ENCODE results near the gene PTPN22. TPM values are rescaled to one million over a fixed set of nuclear protein-coding genes. Genes with fewer than 3 reads are reported as not detected.

The PTPN22 gene
- total RNA-seq, 2 donors from 2014 or later = 3.7 to 5.9 TPM

GRCh38 chr1:113784104-113784779 lies 87.3 kb downstream of the PTPN22 start:
- Histone ChIP-seq H3K4me1 (peaks cover 6% of the 10 kb centered on the region), H3K36me3 (no peaks in the 10 kb centered on the region), H3K27ac (peak overlapping the region; percentile 19), H3K9me3 (no peaks in the 10 kb centered on the region), H3K27me3 (no peaks in the 10 kb centered on the region), H3K4me3 (no peak overlapping the region), H3K9ac (ENCODE audit: low read depth in 2 of 2, low read length in 2 of 2) (no peak overlapping the region)
- TF ChIP-seq, protein P1, sequence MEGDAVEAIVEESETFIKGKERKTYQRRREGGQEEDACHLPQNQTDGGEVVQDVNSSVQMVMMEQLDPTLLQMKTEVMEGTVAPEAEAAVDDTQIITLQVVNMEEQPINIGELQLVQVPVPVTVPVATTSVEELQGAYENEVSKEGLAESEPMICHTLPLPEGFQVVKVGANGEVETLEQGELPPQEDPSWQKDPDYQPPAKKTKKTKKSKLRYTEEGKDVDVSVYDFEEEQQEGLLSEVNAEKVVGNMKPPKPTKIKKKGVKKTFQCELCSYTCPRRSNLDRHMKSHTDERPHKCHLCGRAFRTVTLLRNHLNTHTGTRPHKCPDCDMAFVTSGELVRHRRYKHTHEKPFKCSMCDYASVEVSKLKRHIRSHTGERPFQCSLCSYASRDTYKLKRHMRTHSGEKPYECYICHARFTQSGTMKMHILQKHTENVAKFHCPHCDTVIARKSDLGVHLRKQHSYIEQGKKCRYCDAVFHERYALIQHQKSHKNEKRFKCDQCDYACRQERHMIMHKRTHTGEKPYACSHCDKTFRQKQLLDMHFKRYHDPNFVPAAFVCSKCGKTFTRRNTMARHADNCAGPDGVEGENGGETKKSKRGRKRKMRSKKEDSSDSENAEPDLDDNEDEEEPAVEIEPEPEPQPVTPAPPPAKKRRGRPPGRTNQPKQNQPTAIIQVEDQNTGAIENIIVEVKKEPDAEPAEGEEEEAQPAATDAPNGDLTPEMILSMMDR (IDR thresholded peaks at IDR 0.05) = no peak
- intact Hi-C loops (cut with DNase I) = no loop called here
- no peak for DNase-seq

DNA sequence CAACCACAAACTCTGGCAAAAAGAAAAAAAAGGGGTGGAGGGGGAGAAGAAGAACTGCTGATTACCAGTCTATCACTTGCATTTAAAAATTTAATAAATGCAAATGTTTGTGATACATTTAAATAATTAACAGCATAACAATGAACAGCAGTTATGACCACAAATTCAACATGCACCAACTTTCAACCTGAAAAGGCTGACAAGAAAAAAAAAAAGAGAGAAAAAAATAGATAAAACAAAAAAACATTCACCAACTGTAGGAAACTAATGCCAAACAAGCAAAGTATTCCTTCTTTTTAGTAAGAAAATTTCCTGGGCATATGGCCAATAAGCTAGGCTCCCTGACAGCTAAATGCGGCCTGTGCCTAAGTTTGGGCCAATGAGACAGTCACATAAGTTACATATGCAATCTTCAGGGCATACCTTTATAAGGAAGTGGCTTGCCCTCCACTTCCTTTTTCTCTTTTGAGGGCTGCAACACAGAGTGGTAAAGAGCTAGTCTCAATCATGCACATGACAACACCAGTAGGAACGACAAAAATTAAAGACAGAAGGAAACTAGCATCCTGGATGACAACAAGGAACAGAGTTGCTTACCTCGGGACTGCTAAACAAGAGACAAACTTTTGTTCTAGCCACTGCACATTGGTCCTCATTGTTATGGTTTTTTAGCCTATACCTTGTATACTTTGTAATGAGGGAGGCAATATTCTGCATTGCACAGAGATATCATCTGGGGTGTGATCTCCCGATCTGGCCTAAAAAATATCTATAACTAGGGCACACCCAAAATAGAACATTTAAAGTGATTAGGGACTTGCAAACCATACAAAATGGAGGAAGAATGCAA lies 88.0 kb downstream of the PTPN22 start:
- H3K36me3 ChIP-seq = no peaks in the 10 kb centered on the region
- no peaks in the 10 kb centered on the region for H3K9me3 ChIP-seq
- H3K9ac ChIP-seq (ENCODE audit: low read depth in 2 of 2, low read length in 2 of 2) = no peak overlapping the region
- H3K4me3 ChIP-seq = no peak overlapping the region
- TF ChIP-seq, protein P1 (IDR thresholded peaks at IDR 0.05) = no peak
- intact Hi-C loops (cut with DNase I) = no loop called here
- H3K27me3 ChIP-seq = no peaks in the 10 kb centered on the region
- peak; percentile 66 for DNase-seq
- peak overlapping the region; percentile 19 for H3K27ac ChIP-seq
- peaks cover 6% of the 10 kb centered on the region for H3K4me1 ChIP-seq

DNA sequence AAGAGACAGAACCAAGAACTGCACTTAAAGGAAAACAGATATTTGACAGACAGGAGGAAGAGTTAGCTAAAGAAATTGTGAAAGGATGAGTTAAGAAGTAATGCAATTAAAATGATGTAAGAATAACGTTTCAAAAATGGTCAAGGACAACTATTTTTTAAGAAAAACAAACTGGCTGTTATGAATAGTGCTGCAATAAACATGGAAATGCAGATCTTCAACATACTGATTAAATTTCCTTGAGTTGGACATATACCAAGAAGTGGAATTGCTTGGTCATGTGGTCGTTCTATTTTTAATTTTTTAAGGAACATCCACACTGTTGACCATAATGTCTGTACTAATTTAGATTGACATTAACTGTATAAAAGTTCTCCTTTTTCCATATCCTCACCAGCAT lies 89.1 kb downstream of the PTPN22 start:
- intact Hi-C loops (cut with DNase I) = no loop called here
- Histone ChIP-seq H3K4me3 (no peak overlapping the region), H3K36me3 (no peaks in the 10 kb centered on the region), H3K9ac (ENCODE audit: low read depth in 2 of 2, low read length in 2 of 2) (no peak overlapping the region), H3K27me3 (no peaks in the 10 kb centered on the region), H3K4me1 (peaks cover 6% of the 10 kb centered on the region), H3K27ac (no peak overlapping the region), H3K9me3 (no peaks in the 10 kb centered on the region)
- TF ChIP-seq, protein P1 (IDR thresholded peaks at IDR 0.05) = no peak
- no peak for DNase-seq

DNA sequence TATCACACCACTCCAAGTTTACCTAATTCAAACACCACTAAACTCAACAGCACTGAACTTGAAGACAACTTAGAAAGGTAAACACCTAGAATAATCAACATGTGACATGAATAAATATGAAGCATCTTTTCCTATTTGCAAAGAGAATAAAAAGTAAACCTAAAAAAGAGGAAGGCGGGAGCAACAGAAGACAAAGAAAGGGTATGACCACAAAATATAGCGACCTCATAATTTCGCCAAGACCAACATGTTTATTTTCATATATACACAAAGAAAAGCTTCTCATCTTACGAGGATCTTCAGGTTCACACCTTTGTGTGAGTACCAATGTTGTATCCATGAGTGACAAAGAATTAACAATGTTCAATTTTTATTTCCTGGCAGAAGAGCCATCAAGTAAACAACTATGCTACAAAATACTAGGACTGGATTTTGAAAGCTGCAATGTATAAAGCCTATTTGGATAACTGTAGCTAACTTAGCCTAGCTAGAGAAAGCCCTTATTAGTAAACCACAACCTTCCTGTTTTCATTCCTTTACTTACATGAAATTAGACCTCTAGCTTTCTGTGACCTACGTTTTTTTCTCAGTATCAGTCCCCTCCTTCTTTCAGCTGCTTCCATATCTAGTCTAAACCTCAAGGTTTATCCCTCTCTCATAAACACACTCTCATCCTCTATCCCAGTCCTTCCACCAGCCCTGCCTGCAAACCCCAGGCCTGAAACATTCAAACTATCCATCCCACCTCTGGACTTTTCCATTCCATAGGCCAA lies 91.0 kb downstream of the PTPN22 start:
- Histone ChIP-seq H3K4me1 (peaks cover 6% of the 10 kb centered on the region), H3K27me3 (no peaks in the 10 kb centered on the region), H3K27ac (peak overlapping the region; percentile 26), H3K9ac (ENCODE audit: low read depth in 2 of 2, low read length in 2 of 2) (no peak overlapping the region), H3K4me3 (no peak overlapping the region), H3K9me3 (no peaks in the 10 kb centered on the region), H3K36me3 (no peaks in the 10 kb centered on the region)
- TF ChIP-seq, protein P1 (IDR thresholded peaks at IDR 0.05) = no peak
- intact Hi-C loops (cut with DNase I) = no loop called here
- no peak for DNase-seq

DNA sequence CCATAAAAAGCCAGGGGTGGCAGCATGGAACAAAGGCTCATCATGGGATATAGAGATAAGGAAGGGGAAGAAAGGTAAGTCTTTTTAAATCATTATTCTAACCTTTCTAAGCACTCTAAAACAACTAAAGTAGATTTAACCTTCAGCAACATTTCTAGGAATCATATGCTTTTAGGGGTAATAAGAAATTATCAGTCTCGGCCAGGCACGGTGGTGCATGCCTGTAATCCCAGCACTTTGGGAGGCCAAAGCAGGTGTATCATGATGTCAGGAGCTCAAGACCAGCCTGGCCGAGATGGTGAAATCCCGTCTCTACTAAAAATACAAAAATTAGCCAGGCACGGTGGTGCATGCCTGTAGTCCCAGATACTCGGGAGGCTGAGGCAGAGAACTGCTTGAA lies 92.0 kb downstream of the PTPN22 start:
- no peak overlapping the region for H3K9ac ChIP-seq (ENCODE audit: low read depth in 2 of 2, low read length in 2 of 2)
- H3K4me3 ChIP-seq = no peak overlapping the region
- no peak overlapping the region for H3K27ac ChIP-seq
- H3K27me3 ChIP-seq = no peaks in the 10 kb centered on the region
- DNase-seq = no peak
- intact Hi-C loops (cut with DNase I) = no loop called here
- no peaks in the 10 kb centered on the region for H3K9me3 ChIP-seq
- no peaks in the 10 kb centered on the region for H3K36me3 ChIP-seq
- TF ChIP-seq, protein P1 (IDR thresholded peaks at IDR 0.05) = no peak
- H3K4me1 ChIP-seq = peaks cover 6% of the 10 kb centered on the region

All from colonic mucosa (tissue), 4 donors.